Adipocyte (in vitro differentiated cells): ENCODE results near the gene ANKMY1.

ENCODE experiments used
- DNase-seq: peaks from one replicate; pipeline ENCODE4 v3.0.0-alpha.2; 2015; ENCODE audit warnings: low read depth
- H3K27me3 ChIP-seq: replicated peaks from 2 replicates; pipeline ENCODE4 v1.7.0; 2013; ENCODE audit warnings: mild to moderate bottlenecking, low read length, moderate library complexity; ENCODE audit not compliant: control insufficient read depth, insufficient read depth
- H3K36me3 ChIP-seq: 2 replicates; pipeline ENCODE4 v1.7.0; 2013; ENCODE audit warnings: low read length, mild to moderate bottlenecking, moderate library complexity; ENCODE audit not compliant: control insufficient read depth, insufficient read depth, severe bottlenecking
- H3K4me1 ChIP-seq: 2 replicates; pipeline ENCODE4 v1.7.0; 2013; ENCODE audit warnings: mild to moderate bottlenecking, low read length, moderate library complexity; ENCODE audit not compliant: control insufficient read depth, insufficient read depth
- H3K4me3 ChIP-seq: 2 replicates; pipeline ENCODE4 v1.7.0; 2013; ENCODE audit warnings: mild to moderate bottlenecking, low read length, moderate library complexity
- H3K9ac ChIP-seq: 2 replicates; pipeline ENCODE4 v1.7.0; 2013; ENCODE audit warnings: mild to moderate bottlenecking, low read length, moderate library complexity
- H3K9me3 ChIP-seq: 2 replicates; pipeline ENCODE4 v1.7.0; 2013; ENCODE audit warnings: mild to moderate bottlenecking, low read length, moderate library complexity; ENCODE audit not compliant: control insufficient read depth

The ANKMY1 gene

DNA sequence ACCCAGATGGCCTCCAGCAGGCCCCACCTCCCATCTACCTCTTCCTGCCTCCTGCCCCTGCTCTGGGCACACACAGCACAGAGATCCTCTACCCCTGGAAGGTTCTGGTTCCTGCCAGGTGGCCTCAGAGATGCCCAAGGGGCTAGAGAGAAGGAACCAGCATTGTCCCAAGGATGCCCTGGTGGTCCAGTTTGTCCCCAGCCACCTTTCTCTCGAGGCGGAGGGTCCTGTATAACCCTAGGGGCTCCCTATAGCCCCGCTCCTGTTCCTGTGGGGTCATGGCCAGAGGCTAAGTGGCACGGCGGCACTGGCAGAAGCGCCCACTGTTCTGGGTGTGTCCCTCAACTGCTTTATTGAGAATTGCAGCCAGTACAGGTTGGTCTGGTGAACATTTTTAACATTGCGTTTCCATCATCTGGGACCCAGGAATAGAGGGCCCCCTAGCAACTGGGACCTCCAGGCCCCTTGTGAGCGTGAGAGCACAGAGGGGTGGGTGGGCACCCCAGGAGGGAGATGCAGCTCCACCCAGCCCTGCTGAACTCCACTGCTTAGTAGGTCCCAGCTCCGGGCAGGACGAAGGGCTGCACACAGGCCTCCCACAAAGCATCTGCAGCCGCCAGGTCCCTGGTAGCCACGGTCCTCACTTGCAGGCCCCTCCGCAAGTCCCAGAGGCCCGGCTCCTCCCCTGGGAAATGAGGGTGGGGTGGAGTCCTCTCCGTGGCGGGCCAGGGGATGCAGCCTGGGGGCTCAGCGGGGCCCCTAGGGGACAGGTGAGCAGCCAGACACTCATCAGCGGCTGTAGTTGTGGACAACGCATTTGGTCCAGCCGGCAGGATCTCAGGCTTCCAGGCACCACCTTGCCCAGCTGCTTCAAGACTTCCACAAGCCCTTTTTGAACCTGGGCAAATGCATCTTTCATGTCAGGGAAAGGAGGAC, 89.2 kb downstream of the ANKMY1 start:
- Histone ChIP-seq H3K4me1 (no peaks in the 10 kb centered on the region), H3K36me3 (peaks cover 37% of the 10 kb centered on the region), H3K9ac (no peak overlapping the region), H3K9me3 (peaks cover 6% of the 10 kb centered on the region), H3K4me3 (no peak overlapping the region), H3K27me3 (no peaks in the 10 kb centered on the region)
- DNase-seq = no peak

DNA sequence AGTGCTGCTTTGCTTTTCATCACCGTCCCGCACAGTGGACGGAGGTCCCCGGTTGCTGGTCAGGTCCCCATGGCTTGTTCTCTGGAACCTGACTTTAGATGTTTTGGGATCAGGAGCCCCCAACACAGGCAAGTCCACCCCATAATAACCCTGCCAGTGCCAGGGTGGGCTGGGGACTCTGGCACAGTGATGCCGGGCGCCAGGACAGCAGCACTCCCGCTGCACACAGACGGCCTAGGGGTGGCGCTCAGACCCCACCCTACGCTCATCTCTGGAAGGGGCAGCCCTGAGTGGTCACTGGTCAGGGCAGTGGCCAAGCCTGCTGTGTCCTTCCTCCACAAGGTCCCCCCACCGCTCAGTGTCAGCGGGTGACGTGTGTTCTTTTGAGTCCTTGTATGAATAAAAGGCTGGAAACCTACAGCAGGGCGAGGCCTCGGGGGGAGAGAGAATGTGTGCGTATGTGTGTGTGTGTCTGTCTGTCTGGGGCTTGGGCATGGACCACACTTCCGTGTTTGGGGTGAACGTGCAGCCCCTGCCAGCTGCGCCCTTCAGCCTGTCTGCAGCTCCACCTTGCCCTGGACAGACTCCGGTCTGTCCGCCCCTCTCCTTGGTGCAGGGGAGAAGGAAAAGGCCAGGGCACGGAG, 90.0 kb downstream of the ANKMY1 start:
- no peak overlapping the region for H3K9ac ChIP-seq
- peaks cover 45% of the 10 kb centered on the region for H3K36me3 ChIP-seq
- no peaks in the 10 kb centered on the region for H3K4me1 ChIP-seq
- DNase-seq = no peak
- no peaks in the 10 kb centered on the region for H3K27me3 ChIP-seq
- H3K4me3 ChIP-seq = no peak overlapping the region
- H3K9me3 ChIP-seq = no peaks in the 10 kb centered on the region

DNA sequence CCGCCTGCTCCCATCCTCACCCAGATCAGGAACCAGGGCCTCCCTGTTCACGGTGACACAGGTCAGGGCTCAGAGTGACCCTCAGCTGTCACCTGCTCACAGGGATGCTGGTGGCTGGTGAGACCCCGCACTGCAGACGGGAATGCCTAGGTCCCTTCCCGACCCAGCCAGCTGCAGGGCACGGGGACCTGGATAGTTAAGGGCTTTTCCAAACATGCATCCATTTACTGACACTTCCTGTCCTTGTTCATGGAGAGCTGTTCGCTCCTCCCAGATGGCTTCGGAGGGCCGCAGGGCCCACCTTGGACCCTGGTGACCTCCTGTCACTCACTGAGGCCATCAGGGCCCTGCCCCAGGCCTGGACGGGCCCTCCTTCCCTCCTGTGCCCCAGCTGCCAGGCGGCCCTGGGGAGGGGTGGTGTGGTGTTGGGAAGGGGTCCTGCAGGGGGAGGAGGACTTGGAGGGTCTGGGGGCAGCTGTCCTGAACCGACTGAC, 90.6 kb downstream of the ANKMY1 start:
- Histone ChIP-seq H3K36me3 (peaks cover 51% of the 10 kb centered on the region), H3K27me3 (no peaks in the 10 kb centered on the region), H3K9ac (no peak overlapping the region), H3K9me3 (no peaks in the 10 kb centered on the region), H3K4me1 (no peaks in the 10 kb centered on the region), H3K4me3 (no peak overlapping the region)
- no peak for DNase-seq

- no peaks in the 10 kb centered on the region for H3K4me1 ChIP-seq
- no peak overlapping the region for H3K9ac ChIP-seq
- DNase-seq = no peak
- H3K36me3 ChIP-seq = peaks cover 56% of the 10 kb centered on the region
- no peak overlapping the region for H3K4me3 ChIP-seq
- H3K9me3 ChIP-seq = no peaks in the 10 kb centered on the region
- H3K27me3 ChIP-seq = no peaks in the 10 kb centered on the region
These were observed 91.1 kb downstream of the ANKMY1 start for GRCh38 chr2:240466579-240467148.

GRCh38 chr2:240465765-240466578, 91.8 kb downstream of the ANKMY1 start:
- Histone ChIP-seq H3K9me3 (no peaks in the 10 kb centered on the region), H3K4me3 (no peak overlapping the region), H3K36me3 (peaks cover 62% of the 10 kb centered on the region), H3K9ac (no peak overlapping the region), H3K4me1 (no peaks in the 10 kb centered on the region), H3K27me3 (no peaks in the 10 kb centered on the region)
- DNase-seq = no peak

- Histone ChIP-seq H3K36me3 (peaks cover 65% of the 10 kb centered on the region), H3K27me3 (no peaks in the 10 kb centered on the region), H3K9me3 (no peaks in the 10 kb centered on the region), H3K4me1 (no peaks in the 10 kb centered on the region), H3K9ac (no peak overlapping the region), H3K4me3 (no peak overlapping the region)
- DNase-seq = no peak
These were observed 92.5 kb downstream of the ANKMY1 start for GRCh38 chr2:240465268-240465764.

DNA sequence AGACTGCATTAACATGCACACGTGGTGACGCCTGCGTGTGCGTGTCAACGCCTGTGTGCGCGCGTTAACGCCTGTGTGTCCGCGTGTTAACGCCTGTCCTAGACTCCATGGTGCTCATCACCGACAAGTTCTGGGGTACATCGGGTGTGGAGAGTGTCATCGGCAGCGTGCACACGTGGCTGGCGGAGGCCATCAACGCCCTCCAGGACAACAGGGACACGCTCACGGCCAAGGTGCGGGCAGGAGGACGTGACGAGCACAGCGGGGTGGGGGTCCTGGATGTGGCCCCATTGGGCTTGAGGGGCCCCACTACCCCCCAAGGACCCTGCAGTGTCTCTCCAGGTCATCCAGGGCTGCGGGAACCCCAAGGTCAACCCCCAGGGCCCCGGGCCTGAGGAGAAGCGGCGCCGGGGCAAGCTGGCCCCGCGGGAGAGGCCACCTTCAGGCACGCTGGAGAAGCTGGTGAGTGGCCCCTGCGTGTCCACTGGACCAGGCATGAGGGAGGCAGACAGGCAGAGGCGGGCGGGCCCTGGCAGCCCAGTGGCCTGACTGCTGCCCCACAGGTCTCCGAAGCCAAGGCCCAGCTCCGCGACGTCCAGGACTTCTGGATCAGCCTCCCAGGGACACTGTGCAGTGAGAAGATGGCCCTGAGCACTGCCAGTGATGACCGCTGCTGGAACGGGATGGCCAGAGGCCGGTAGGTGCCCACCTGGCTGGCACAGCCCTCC, 93.1 kb downstream of the ANKMY1 start:
- peaks cover 70% of the 10 kb centered on the region for H3K36me3 ChIP-seq
- no peaks in the 10 kb centered on the region for H3K4me1 ChIP-seq
- no peak overlapping the region for H3K9ac ChIP-seq
- H3K27me3 ChIP-seq = no peaks in the 10 kb centered on the region
- H3K9me3 ChIP-seq = no peaks in the 10 kb centered on the region
- DNase-seq = no peak
- H3K4me3 ChIP-seq = no peak overlapping the region

DNA sequence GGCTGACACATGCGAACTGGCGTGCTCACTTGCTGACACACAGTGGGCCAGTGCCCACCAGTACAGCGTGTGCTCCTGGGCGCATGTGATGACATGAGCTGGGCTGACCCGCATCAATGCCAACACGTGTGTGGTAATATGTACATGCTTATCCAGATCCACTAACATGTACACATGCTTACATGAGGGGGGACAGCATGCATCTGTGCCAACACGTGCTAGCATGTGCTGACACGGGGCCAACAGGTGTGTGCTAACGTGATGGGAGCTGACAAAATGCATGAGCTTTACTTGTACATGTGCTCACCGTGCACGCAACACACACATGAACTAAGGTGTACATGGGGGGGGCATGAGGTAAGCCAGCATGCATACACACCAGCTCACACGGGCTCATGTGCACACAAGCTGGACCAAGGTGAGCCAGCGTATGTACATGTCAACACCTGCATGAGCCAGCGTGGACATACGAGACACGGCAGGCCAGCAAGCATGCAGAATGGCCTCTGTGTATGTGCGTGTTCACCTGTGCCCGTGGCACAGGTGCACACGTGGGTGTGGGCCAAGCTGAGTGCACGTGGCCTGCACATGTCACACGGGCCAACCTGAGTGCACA, 93.8 kb downstream of the ANKMY1 start:
- Histone ChIP-seq H3K4me3 (no peak overlapping the region), H3K27me3 (no peaks in the 10 kb centered on the region), H3K9me3 (no peaks in the 10 kb centered on the region), H3K4me1 (no peaks in the 10 kb centered on the region), H3K36me3 (peaks cover 72% of the 10 kb centered on the region), H3K9ac (no peak overlapping the region)
- DNase-seq = no peak

- no peak for DNase-seq
These were observed 94.4 kb downstream of the ANKMY1 start for GRCh38 chr2:240463274-240463865.

More at GRCh38 chr2:240463274-240463865, 94.4 kb downstream of the ANKMY1 start:
- no peaks in the 10 kb centered on the region for H3K27me3 ChIP-seq
- H3K9ac ChIP-seq = no peak overlapping the region
- no peaks in the 10 kb centered on the region for H3K4me1 ChIP-seq
- no peak overlapping the region for H3K4me3 ChIP-seq
- H3K36me3 ChIP-seq = peaks cover 74% of the 10 kb centered on the region
- H3K9me3 ChIP-seq = no peaks in the 10 kb centered on the region
